Colonic mucosa (tissue), 4 donors: ENCODE results near the gene BCL11A. TPM values are rescaled to one million over a fixed set of nuclear protein-coding genes. Genes with fewer than 3 reads are reported as not detected.

Experiments used
- DNase-seq: peaks from one replicate; pipeline ENCODE4 v3.0.0-alpha.2; 2020
- H3K27ac ChIP-seq: fragments of 200-600 bp; one replicate; pipeline ENCODE4 v1.8.0; 2021
- H3K27me3 ChIP-seq: fragments of 200-600 bp; one replicate; pipeline ENCODE4 v1.8.0; 2021
- H3K36me3 ChIP-seq: fragments of 200-600 bp; one replicate; pipeline ENCODE4 v1.8.0; 2021
- H3K4me1 ChIP-seq: fragments of 200-600 bp; one replicate; pipeline ENCODE4 v1.8.0; 2021; ENCODE audit warnings: mild to moderate bottlenecking
- H3K4me3 ChIP-seq: fragments of 200-600 bp; one replicate; pipeline ENCODE4 v1.8.0; 2021
- H3K9ac ChIP-seq, 2 donors: one replicate each; pipeline ENCODE4 v1.7.0; 2013; ENCODE audit warnings: control low read depth in 2 of 2, low read depth in 2 of 2, low read length in 2 of 2
- H3K9me3 ChIP-seq: fragments of 200-600 bp; one replicate; pipeline ENCODE4 v1.8.0; 2021
- CTCF ChIP-seq: fragments of 200-600 bp; IDR thresholded peaks from one replicate; pipeline ENCODE4 v1.8.0; 2022; ENCODE audit warnings: antibody characterized with exemption, mild to moderate bottlenecking
- intact Hi-C: fragments of 100-400 bp; cut with DNase I; formaldehyde crosslinking; loops from one replicate; pipeline ENCODE4 v1.14.1; 2022
- total RNA-seq, 2 donors: library from RNA; stranded (reverse); fragmentation: NEBNext Ultra II Directional in 1 of 2; extraction: Animal tissue kit (Norgen Biotek cat#: 25700) in 1 of 2; gene quantifications; one replicate each; pipeline ENCODE4 v1.2.1, GENCODE V29; 2021
- donor health status: healthy.
- donor health status: DM: no; HTN: no; CAD: no.
- donor health status: DM: no; HTN: no; CAD: no.

BCL11A gene
- total RNA-seq, 2 donors from 2014 or later, result 22.9 to 27.1 TPM

GRCh38 chr2:60515721-60516226 is 37.7 kb downstream of the BCL11A start:
- H3K36me3 ChIP-seq, result no peaks in the 10 kb centered on the region
- H3K27me3 ChIP-seq, result no peaks in the 10 kb centered on the region
- peak overlapping the region; percentile 29 for H3K27ac ChIP-seq
- peaks cover 12% of the 10 kb centered on the region for H3K4me1 ChIP-seq
- H3K9me3 ChIP-seq, result no peaks in the 10 kb centered on the region
- DNase-seq, result no peak
- intact Hi-C loops, result no loop called here
- no peak for TF ChIP-seq CTCF
- H3K4me3 ChIP-seq, result no peak overlapping the region
- peak overlapping the region in 1 of 2 donors; percentile 59 for H3K9ac ChIP-seq

- intact Hi-C loops, result no loop called here
- TF ChIP-seq CTCF, result no peak
- Histone ChIP-seq H3K9me3 (no peaks in the 10 kb centered on the region), H3K27ac (no peak overlapping the region), H3K9ac (peak overlapping the region in 1 of 2 donors; percentile 60), H3K4me3 (no peak overlapping the region), H3K36me3 (no peaks in the 10 kb centered on the region), H3K27me3 (no peaks in the 10 kb centered on the region), H3K4me1 (peaks cover 12% of the 10 kb centered on the region)
- no peak for DNase-seq
These were observed 39.5 kb downstream of the BCL11A start for GRCh38 chr2:60513996-60514395.

DNA sequence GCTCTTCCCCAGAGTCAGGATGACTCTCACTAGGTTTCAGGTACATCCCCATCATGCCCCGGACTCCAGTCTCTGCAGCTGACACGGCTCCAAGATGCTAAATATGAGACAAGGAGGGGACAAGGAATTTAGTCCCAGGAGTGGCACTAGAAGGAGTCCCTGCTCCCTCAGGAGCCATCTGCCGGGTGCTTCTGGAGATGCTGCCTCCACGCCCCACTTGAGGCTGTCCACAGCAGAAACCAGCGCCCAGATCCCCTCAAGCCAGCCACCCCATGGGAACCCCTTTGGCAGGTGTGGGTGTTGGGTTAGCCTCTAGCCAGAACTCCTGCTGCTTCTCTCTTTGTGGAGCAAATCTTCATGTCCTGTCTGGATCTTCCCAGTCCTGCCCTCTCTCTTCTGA is 40.3 kb downstream of the BCL11A start:
- Histone ChIP-seq H3K4me3 (no peak overlapping the region), H3K9me3 (no peaks in the 10 kb centered on the region), H3K27me3 (no peaks in the 10 kb centered on the region), H3K4me1 (peaks cover 12% of the 10 kb centered on the region), H3K27ac (no peak overlapping the region), H3K36me3 (no peaks in the 10 kb centered on the region), H3K9ac (peak overlapping the region in 1 of 2 donors; percentile 60)
- intact Hi-C loops, result no loop called here
- TF ChIP-seq CTCF, result no peak
- no peak for DNase-seq

- intact Hi-C loops, result no loop called here
- Histone ChIP-seq H3K4me1 (peaks cover 12% of the 10 kb centered on the region), H3K27me3 (no peaks in the 10 kb centered on the region), H3K4me3 (no peak overlapping the region), H3K9ac (peak overlapping the region in 1 of 2 donors; percentile 60), H3K9me3 (no peaks in the 10 kb centered on the region), H3K36me3 (no peaks in the 10 kb centered on the region), H3K27ac (peak overlapping the region; percentile 37)
- DNase-seq, result peak; percentile 60
- no peak for TF ChIP-seq CTCF
These were observed 40.8 kb downstream of the BCL11A start for GRCh38 chr2:60512641-60513040.

DNA sequence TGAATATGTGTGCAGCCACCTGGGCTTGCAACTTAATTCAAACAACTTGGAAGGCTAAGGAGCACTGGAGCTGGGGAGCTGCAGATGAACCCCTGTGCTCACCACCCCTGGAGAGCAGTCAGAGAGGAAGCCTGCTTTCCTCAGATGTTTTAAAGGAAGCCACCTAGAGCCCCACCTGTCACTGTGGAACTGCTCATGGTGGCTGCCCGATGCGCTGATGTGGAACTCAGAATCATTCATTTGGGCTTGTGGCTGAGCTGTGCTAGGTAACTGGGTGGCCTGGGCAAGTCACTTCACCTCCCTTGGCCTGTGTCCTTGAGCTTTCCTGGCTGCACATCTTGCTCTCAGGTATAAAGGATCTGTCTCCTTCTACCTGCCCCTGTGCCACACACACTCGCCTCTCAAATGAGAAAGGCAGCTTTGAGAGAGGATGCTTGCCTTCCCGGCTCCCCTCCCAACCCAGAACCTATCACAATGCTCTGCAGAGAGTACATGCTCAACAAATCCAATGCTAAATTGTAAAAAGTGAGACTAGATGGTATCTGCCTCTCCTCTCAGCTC is 41.3 kb downstream of the BCL11A start:
- DNase-seq, result peak; percentile 25
- H3K4me3 ChIP-seq, result no peak overlapping the region
- intact Hi-C loops, result no loop called here
- no peaks in the 10 kb centered on the region for H3K36me3 ChIP-seq
- no peaks in the 10 kb centered on the region for H3K9me3 ChIP-seq
- TF ChIP-seq CTCF, result no peak
- H3K9ac ChIP-seq, result peak overlapping the region in 1 of 2 donors; percentile 15
- H3K27ac ChIP-seq, result peak overlapping the region; percentile 37
- H3K4me1 ChIP-seq, result peaks cover 12% of the 10 kb centered on the region
- no peaks in the 10 kb centered on the region for H3K27me3 ChIP-seq
